Measurements from ENCODE around the gene LPIN2.

DNA sequence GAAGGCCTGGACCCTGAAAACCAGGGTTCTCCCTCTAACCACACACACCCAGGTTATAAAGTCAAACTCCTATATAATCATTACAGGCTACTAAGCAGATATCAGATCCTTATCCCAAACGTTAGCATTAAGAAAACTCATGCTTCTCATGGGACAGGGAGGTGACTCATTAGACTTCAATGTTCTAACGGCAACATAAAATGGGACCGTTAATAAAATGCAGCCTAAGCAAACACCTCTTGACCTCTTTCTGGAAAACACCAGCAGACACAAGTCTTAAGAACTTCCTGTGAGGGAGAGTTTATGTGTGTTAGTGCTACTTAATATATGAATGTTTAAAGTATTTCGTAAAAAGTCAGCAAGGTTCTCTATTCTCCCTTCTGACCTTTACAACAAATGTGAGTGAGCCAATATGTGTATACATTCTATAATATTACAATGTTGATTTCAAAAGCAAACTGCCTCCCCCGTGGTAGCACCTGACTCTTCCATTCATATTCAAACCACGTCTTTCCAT lies 31.7 kb downstream of the LPIN2 start:
- TF ChIP-seq, protein P1, sequence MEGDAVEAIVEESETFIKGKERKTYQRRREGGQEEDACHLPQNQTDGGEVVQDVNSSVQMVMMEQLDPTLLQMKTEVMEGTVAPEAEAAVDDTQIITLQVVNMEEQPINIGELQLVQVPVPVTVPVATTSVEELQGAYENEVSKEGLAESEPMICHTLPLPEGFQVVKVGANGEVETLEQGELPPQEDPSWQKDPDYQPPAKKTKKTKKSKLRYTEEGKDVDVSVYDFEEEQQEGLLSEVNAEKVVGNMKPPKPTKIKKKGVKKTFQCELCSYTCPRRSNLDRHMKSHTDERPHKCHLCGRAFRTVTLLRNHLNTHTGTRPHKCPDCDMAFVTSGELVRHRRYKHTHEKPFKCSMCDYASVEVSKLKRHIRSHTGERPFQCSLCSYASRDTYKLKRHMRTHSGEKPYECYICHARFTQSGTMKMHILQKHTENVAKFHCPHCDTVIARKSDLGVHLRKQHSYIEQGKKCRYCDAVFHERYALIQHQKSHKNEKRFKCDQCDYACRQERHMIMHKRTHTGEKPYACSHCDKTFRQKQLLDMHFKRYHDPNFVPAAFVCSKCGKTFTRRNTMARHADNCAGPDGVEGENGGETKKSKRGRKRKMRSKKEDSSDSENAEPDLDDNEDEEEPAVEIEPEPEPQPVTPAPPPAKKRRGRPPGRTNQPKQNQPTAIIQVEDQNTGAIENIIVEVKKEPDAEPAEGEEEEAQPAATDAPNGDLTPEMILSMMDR (IDR thresholded peaks at IDR 0.05; ENCODE audit: low read depth, low read length, poor library complexity, severe bottlenecking): no peak
- TF ChIP-seq EZH2phosphoT487 (IDR thresholded peaks at IDR 0.05; ENCODE audit: borderline replicate concordance, low read length): no peak

Measured in DOHH2 (cell line).